ENCODE results near the gene MUCL3.

- no peak for TF ChIP-seq CTCF (IDR thresholded peaks at IDR 0.05; ENCODE audit: low read length)
- no peak for TF ChIP-seq EZH2 (IDR thresholded peaks at IDR 0.05; ENCODE audit: borderline replicate concordance, low read length)
These were observed 21.9 kb downstream of the MUCL3 start for GRCh38 chr6:30962716-30963115.
